Common myeloid progenitor, CD34-positive (primary cell): ENCODE results near the gene TPGS1.

Experiments used
- CTCF ChIA-PET: fragments of 350-600 bp; sonication (Branson Sonifier 250); formaldehyde crosslinking; loops from one replicate; lab custom pipeline; 2021; ENCODE audit warnings: antibody characterized with exemption; lab: Charles Lee
- POLR2A ChIA-PET: fragments of 350-600 bp; sonication (Branson Sonifier 250); formaldehyde crosslinking; loops from one replicate; lab custom pipeline; 2021; ENCODE audit warnings: antibody characterized with exemption; lab: Charles Lee
- DNase-seq, 3 donors: peaks; one replicate each; pipeline versions ENCODE4 v3.0.0 to v3.0.0-alpha.2; 2013
- H3K27ac ChIP-seq, 2 experiments: 1 replicate in 1 of 2; 2 replicates in 1 of 2; pipeline ENCODE4 v1.7.0; 2013; ENCODE audit warnings: inconsistent platforms in 2 of 2, low read length in 2 of 2, mild to moderate bottlenecking in 2 of 2, low read depth in 1 of 2, moderate library complexity in 1 of 2; ENCODE audit not compliant: severe bottlenecking in 2 of 2, insufficient read depth in 1 of 2, poor library complexity in 1 of 2
- H3K27me3 ChIP-seq, 5 experiments: replicated peaks in 2 of 5; 1 replicate in 3 of 5; 2 replicates in 2 of 5; pipeline versions ENCODE4 v1.6.1 to v1.7.0; 2013; ENCODE audit warnings: low read length in 4 of 5, mild to moderate bottlenecking in 2 of 5, moderate library complexity in 2 of 5, inconsistent platforms in 1 of 5; ENCODE audit not compliant: insufficient read depth in 5 of 5, control insufficient read depth in 4 of 5
- H3K36me3 ChIP-seq, 4 experiments: 1 replicate in 2 of 4; 2 replicates in 2 of 4; pipeline versions ENCODE4 v1.6.1 to v1.7.0; 2013; ENCODE audit warnings: low read length in 3 of 4, control low read depth in 1 of 4, mild to moderate bottlenecking in 1 of 4; ENCODE audit not compliant: control insufficient read depth in 4 of 4, insufficient read depth in 4 of 4
- H3K4me1 ChIP-seq, 4 experiments: 1 replicate in 3 of 4; 2 replicates in 1 of 4; pipeline versions ENCODE4 v1.6.1 to v1.7.1; 2013; ENCODE audit warnings: low read length in 3 of 4, mild to moderate bottlenecking in 3 of 4, control low read depth in 1 of 4, inconsistent platforms in 1 of 4, moderate library complexity in 1 of 4; ENCODE audit not compliant: control insufficient read depth in 4 of 4, insufficient read depth in 4 of 4; ENCODE audit errors: control extremely low read depth in 1 of 4
- H3K4me3 ChIP-seq, 7 experiments: 1 replicate in 4 of 7; 2 replicates in 3 of 7; pipeline versions ENCODE4 v1.5.1 to v1.7.0; 2013; ENCODE audit warnings: mild to moderate bottlenecking in 7 of 7, low read length in 6 of 7, moderate library complexity in 6 of 7, inconsistent platforms in 2 of 7, low read depth in 2 of 7, control low read depth in 1 of 7; ENCODE audit not compliant: insufficient read depth in 4 of 7, control insufficient read depth in 1 of 7; ENCODE audit errors: extremely low read depth in 1 of 7
- H3K9me3 ChIP-seq, 5 experiments: 1 replicate in 4 of 5; 2 replicates in 1 of 5; pipeline versions ENCODE4 v1.6.1 to v1.7.1; 2013; ENCODE audit warnings: low read length in 4 of 5, mild to moderate bottlenecking in 2 of 5, inconsistent platforms in 1 of 5, low read depth in 1 of 5, moderate library complexity in 1 of 5; ENCODE audit not compliant: control insufficient read depth in 4 of 5, insufficient read depth in 2 of 5; ENCODE audit errors: control extremely low read depth in 1 of 5
- WGBS: methylation state at CpG from one replicate; pipeline ENCODE4 v1.1.5; 2013; ENCODE audit not compliant: insufficient coverage; 5-methylcytosine and 5-hydroxymethylcytosine counted together

The TPGS1 gene

DNA sequence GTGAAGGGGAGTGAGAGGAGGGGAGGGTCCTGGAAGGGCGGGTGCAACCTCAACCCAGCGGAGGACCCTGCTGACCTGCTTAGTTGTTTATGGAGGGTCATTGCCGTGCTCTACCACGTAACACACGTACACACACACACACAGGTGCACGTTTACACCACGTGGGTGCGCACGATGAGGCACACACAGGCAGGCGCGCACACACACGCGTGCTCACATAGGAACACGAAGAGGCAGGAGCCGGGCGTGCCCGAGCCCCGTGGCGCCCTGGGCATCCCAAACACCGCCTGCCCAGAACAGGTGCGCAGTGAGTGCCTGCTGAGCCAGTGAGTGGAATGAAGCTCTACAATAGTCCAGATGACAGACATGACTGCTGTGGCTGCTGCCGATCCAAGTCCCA, 22.2 kb upstream of the TPGS1 start:
- Histone ChIP-seq H3K9me3 (peaks cover 0 to 7% (median 0%) of the 10 kb centered on the region in 5 experiments), H3K27ac (no peak overlapping the region), H3K4me1 (peaks cover 0 to 13% (median 8%) of the 10 kb centered on the region in 4 experiments), H3K27me3 (peaks cover 0 to 28% (median 0%) of the 10 kb centered on the region in 5 experiments), H3K4me3 (no peak overlapping the region), H3K36me3 (no peaks in the 10 kb centered on the region)
- POLR2A ChIA-PET = no interaction called here
- DNase-seq = no peak
- CTCF ChIA-PET = interaction anchor here (1.4 kb wide), 1 partner anchor 9 kb away, joined by 3 read pairs; no protein-coding TSS in a partner anchor
- 88% methylated on average over 21 of the region's 22 CpGs for whole genome bisulfite sequencing

DNA sequence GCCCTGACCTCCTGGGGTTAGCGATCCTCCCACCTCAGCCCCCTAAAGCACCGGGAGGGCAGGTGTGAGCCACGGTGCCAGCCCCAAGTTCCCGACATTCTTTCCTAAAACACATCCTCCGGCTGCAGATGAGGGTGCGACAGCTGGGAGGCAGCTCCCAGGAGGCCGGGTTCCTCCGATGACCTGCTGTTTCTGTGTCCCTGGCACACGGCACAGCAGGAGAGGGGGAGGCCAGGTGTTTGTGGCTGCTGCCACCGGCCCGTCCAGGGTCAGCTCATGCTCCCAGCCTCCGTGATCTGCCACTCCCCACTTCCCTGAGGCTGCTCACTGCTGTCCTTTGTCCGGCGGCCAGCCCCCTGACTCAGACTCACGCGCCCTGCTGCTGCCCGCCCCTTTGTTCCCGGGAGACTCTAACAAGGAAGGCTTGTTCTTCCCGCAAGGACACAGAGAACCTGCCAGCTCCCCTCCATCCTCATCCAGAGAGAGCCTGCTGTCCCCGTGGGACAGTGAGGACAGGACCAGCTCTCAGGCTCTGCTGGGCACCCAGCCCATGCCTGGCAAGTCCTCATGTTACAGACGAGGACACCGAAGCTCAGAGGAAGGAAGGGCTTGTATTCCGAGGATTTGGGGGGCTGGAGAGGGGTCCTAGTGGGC, 21.6 kb upstream of the TPGS1 start:
- peaks cover 0 to 6% (median 0%) of the 10 kb centered on the region in 5 experiments for H3K9me3 ChIP-seq
- WGBS = 42% methylated on average over 18 of the region's 23 CpGs
- CTCF ChIA-PET = interaction anchor here (1.4 kb wide), 1 partner anchor 9 kb away, joined by 3 read pairs; no protein-coding TSS in a partner anchor
- no peaks in the 10 kb centered on the region for H3K36me3 ChIP-seq
- H3K4me1 ChIP-seq = peaks cover 0 to 15% (median 8%) of the 10 kb centered on the region in 4 experiments
- no peak overlapping the region for H3K4me3 ChIP-seq
- DNase-seq = no peak
- peaks cover 0 to 28% (median 0%) of the 10 kb centered on the region in 5 experiments for H3K27me3 ChIP-seq
- POLR2A ChIA-PET = no interaction called here
- H3K27ac ChIP-seq = no peak overlapping the region

DNA sequence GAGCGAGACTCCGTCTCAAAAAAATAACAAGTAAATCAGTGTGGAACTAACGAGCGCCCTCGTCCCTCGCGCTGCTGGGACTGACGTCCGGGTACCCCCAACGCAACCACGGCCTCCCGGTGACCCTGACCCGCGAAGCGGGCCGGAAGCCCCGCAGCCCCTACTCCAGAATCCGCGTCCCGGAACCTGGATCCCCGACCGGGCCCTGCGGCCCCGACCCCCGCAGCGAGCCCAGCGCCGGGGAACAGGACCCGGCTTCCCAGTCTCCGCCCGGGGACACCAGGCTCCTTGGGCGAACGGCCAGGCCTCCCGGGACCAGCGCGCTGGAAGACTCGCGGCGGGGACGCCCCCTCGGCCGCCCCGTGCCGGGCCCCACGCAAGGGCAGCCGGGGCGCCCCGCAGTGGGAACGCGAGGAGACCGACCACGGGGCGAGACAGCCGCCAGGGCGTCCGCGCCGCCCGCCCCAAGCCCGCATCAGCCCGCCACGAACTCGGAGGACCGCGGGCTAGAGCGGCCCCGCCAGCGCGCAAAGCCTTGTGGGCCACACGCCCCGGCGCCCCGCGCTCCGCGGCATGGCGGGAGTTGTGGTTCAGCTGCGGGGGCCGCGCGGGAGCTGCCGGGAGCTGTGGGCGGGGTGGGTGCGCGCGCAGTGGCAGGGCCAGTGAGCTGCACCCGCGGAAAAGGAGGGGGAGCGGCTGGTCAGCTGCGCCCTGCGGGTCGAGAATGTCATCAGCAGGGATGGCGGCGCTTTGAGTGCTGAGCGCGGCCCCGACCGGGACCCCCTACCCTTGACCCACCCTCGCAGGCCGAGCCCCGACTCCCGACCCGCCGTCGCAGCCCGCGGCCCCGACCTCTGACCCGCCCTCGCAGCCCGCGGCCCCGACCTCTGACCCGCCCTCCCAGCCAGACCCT, 18.5 kb upstream of the TPGS1 start:
- peak overlapping the region; percentile 71 to 86 (median 80) for H3K4me3 ChIP-seq
- no peaks in the 10 kb centered on the region for H3K9me3 ChIP-seq
- DNase-seq = peak; percentile 94 to 97 (median 96)
- no peaks in the 10 kb centered on the region for H3K36me3 ChIP-seq
- ChIA-PET CTCF (interaction anchor here (0.7 to 0.9 kb wide), 3 partner anchors 18 to 105 kb away, joined by 3 to 7 read pairs (median 3); no protein-coding TSS in a partner anchor), POLR2A (interaction anchor here (1.0 to 1.5 kb wide), 3 partner anchors 11 to 22 kb away, joined by 3 to 5 read pairs (median 4); no protein-coding TSS in a partner anchor)
- 0% methylated on average over 67 of the region's 114 CpGs for WGBS
- peaks cover 0 to 25% (median 0%) of the 10 kb centered on the region in 5 experiments for H3K27me3 ChIP-seq
- H3K27ac ChIP-seq = peak overlapping the region; percentile 58 to 85
- H3K4me1 ChIP-seq = peaks cover 0 to 15% (median 9%) of the 10 kb centered on the region in 4 experiments

DNA sequence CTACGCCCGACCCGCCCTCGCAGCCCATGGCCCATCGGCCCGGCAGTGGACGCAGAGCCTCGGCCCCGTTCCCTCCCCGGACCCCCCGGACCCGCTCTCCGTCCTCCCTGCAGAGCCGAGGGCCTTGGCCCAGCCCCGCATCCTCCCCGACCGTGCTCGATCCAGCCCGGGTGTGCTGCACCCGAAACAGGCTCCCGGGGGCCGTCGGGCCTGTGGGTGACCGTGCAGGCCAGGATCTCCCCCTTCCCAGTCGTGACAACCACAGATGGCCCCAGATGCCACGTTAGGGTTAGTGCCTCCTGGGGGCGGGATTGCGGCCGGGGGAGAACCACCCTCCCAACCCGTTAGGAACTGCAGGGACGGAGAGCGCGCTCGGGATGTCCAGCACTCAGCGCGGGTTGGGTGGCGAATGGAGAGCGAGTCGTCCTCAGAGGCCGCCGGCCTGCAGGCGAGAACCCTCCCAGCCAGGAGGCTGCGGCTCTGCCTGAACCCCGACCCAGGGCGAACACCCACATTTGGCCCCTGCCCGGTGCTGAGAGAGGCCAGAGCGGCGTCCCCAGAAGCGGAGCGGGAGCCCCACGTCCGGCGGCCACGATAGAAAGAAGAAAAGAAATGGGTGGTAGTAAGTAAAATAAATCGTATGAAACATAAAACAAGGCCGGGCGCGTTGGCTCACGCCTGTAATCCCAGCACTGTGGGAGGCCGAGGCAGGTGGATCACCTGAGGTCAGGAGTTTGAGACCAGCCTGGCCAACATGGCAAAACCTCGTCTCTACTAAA, 17.7 kb upstream of the TPGS1 start:
- WGBS = 22% methylated on average over 44 of the region's 61 CpGs
- Histone ChIP-seq H3K27ac (no peak overlapping the region), H3K9me3 (no peaks in the 10 kb centered on the region), H3K27me3 (peaks cover 0 to 29% (median 0%) of the 10 kb centered on the region in 5 experiments), H3K36me3 (no peaks in the 10 kb centered on the region), H3K4me1 (peaks cover 0 to 15% (median 12%) of the 10 kb centered on the region in 4 experiments), H3K4me3 (peak overlapping the region; percentile 71 to 86 (median 80))
- ChIA-PET POLR2A (interaction anchor here (1.0 to 1.5 kb wide), 3 partner anchors 12 to 21 kb away, joined by 3 to 5 read pairs (median 4); no protein-coding TSS in a partner anchor), CTCF (interaction anchor here (0.9 to 3.1 kb wide), 3 partner anchors 15 to 21 kb away, joined by 3 to 23 read pairs (median 7); no protein-coding TSS in a partner anchor)
- DNase-seq = peak in 2 of 3 donors; percentile 33 to 48

DNA sequence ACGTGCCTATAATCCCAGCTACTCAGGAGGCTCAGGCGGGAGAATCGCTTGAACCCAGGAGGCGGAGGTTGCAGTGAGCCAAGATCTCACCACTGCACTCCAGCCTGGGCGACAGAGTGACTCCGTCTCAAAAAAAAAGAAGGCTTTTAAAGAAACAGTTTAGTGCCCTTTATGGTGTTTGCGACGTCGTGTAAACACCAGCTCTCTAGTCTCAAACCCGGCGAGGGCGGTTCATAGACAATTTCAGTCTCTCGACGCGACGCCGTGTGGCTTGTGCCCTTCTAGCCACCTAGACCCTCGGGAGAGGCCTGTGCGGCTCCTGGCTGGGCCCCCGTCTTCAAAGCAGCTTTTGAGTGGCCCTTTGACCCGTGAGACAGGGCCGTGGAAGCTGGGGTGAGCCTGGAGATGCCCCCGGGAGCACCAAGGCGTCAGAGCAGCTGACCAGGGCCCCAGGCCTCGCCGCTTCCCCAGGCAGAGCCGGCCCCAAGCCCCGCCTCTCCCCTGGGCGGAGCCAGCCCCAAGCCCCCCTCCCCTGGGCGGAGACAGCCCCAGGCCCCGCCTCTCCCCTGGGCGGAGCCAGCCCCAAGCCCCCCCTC, 16.1 kb upstream of the TPGS1 start:
- 97% methylated on average over 24 of the region's 32 CpGs for whole genome bisulfite sequencing
- H3K36me3 ChIP-seq = no peaks in the 10 kb centered on the region
- DNase-seq = no peak
- peaks cover 0 to 15% (median 12%) of the 10 kb centered on the region in 4 experiments for H3K4me1 ChIP-seq
- peaks cover 0 to 28% (median 2%) of the 10 kb centered on the region in 5 experiments for H3K27me3 ChIP-seq
- no peaks in the 10 kb centered on the region for H3K9me3 ChIP-seq
- H3K4me3 ChIP-seq = no peak overlapping the region
- CTCF ChIA-PET = interaction anchor here (3.1 kb wide), 1 partner anchor 14 kb away, joined by 23 read pairs; no protein-coding TSS in a partner anchor
- no peak overlapping the region for H3K27ac ChIP-seq
- POLR2A ChIA-PET = no interaction called here

DNA sequence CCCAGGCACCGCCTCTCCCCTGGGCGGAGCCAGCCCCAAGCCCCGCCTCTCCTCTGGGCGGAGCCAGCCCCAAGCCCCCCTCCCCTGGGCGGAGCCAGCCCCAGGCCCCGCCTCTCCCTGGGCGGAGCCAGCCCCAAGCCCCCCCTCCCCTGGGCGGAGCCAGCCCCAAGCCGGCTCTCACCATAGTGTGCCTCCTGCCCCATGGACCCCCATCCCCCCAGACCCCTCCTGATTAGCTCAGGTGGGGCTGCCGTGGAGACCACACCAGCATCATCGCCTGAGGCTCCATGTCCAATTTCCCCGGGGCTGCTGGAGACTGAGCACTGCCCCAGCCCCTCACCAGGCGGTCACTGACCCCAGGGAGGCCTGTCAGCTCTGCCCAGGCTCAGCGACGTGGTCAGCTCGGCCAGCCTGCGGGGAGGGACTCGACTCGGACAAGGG, 15.2 kb upstream of the TPGS1 start:
- peaks cover 0 to 15% (median 12%) of the 10 kb centered on the region in 4 experiments for H3K4me1 ChIP-seq
- DNase-seq = peak in 2 of 3 donors; percentile 33 to 44

More for the DNA sequence above, 15.2 kb upstream of the TPGS1 start:
- Histone ChIP-seq H3K4me3 (no peak overlapping the region), H3K27ac (no peak overlapping the region), H3K36me3 (no peaks in the 10 kb centered on the region), H3K27me3 (peaks cover 0 to 30% (median 2%) of the 10 kb centered on the region in 5 experiments), H3K9me3 (no peaks in the 10 kb centered on the region)
- ChIA-PET CTCF (interaction anchor here (3.1 kb wide), 1 partner anchor 13 kb away, joined by 23 read pairs; no protein-coding TSS in a partner anchor), POLR2A (no interaction called here)
- WGBS = 80% methylated on average over 7 of the region's 19 CpGs
